ENCODE data around the gene KLK13. TPM values are rescaled to one million over a fixed set of nuclear protein-coding genes. Genes with fewer than 3 reads are reported as not detected.

KLK13 gene
- total and polyA plus RNA-seq, 12 donors = 0.11 to 0.47 TPM; not detected in 10

- TF ChIP-seq POLR2A (IDR thresholded peaks at IDR 0.05) (no peak), CTCF (IDR thresholded peaks at IDR 0.05) (peak in 4 of 6 experiments; percentile 28 to 70 (median 52))
- Histone ChIP-seq H3K27ac (no peak overlapping the region), H3K36me3 (replicated peaks in 1 of 2) (no peaks in the 10 kb centered on the region), H3K4me3 (peak overlapping the region in 1 of 4 donors; percentile 4), H3K27me3 (peaks cover 42% of the 10 kb centered on the region), H3K4me1 (replicated peaks in 1 of 2) (peaks cover 0 to 8% of the 10 kb centered on the region in 2 donors), H3K9me3 (replicated peaks in 1 of 3) (no peaks in the 10 kb centered on the region)
- intact Hi-C loops (cut with DNase I) = loop anchor here in 1 of 2 donors (10.0 kb wide), 1 partner anchor 78 kb away; no protein-coding TSS in a partner anchor
- WGBS, 4 donors = 1 to 3% (median 2%) methylated on average over 38 to 68 of the region's 68 CpGs
- DNase-seq = peak in 5 of 7 donors; percentile 32 to 75 (median 47)
Observed at GRCh38 chr19:51016798-51017683, 47.9 kb downstream of the KLK13 start.

- Histone ChIP-seq H3K27me3 (peaks cover 42% of the 10 kb centered on the region), H3K4me1 (replicated peaks in 1 of 2) (peaks cover 0 to 8% of the 10 kb centered on the region in 2 donors), H3K4me3 (no peak overlapping the region), H3K9me3 (replicated peaks in 1 of 3) (no peaks in the 10 kb centered on the region), H3K36me3 (replicated peaks in 1 of 2) (no peaks in the 10 kb centered on the region), H3K27ac (no peak overlapping the region)
- no peak for DNase-seq
- 78 to 92% (median 85%) methylated on average over 9 to 19 of the region's 19 CpGs for WGBS, 4 donors
- intact Hi-C loops (cut with DNase I) = loop anchor here in 1 of 2 donors (10.0 kb wide), 1 partner anchor 79 kb away; no protein-coding TSS in a partner anchor
- TF ChIP-seq CTCF (IDR thresholded peaks at IDR 0.05) (no peak), POLR2A (IDR thresholded peaks at IDR 0.05) (no peak)
Observed at GRCh38 chr19:51015691-51016267, 49.1 kb downstream of the KLK13 start.

GRCh38 chr19:51014242-51014641, 50.6 kb downstream of the KLK13 start:
- WGBS, 4 donors = 79 to 85% (median 81%) methylated on average over 5 to 6 of the region's 6 CpGs
- Histone ChIP-seq H3K4me3 (no peak overlapping the region), H3K36me3 (replicated peaks in 1 of 2) (no peaks in the 10 kb centered on the region), H3K9me3 (replicated peaks in 1 of 3) (no peaks in the 10 kb centered on the region), H3K27me3 (peaks cover 38% of the 10 kb centered on the region), H3K4me1 (replicated peaks in 1 of 2) (peaks cover 0 to 8% of the 10 kb centered on the region in 2 donors), H3K27ac (no peak overlapping the region)
- DNase-seq = no peak
- intact Hi-C loops (cut with DNase I) = loop anchor here in 1 of 2 donors (10.0 kb wide), 1 partner anchor 81 kb away; no protein-coding TSS in a partner anchor
- TF ChIP-seq CTCF (IDR thresholded peaks at IDR 0.05) (no peak), POLR2A (IDR thresholded peaks at IDR 0.05) (no peak)

- Histone ChIP-seq H3K36me3 (replicated peaks in 1 of 2) (no peaks in the 10 kb centered on the region), H3K4me1 (replicated peaks in 1 of 2) (no peaks in the 10 kb centered on the region), H3K27ac (no peak overlapping the region), H3K9me3 (replicated peaks in 1 of 3) (no peaks in the 10 kb centered on the region), H3K27me3 (peaks cover 30% of the 10 kb centered on the region), H3K4me3 (no peak overlapping the region)
- WGBS, 4 donors = 59 to 64% (median 63%) methylated on average over 11 to 12 of the region's 12 CpGs
- TF ChIP-seq CTCF (IDR thresholded peaks at IDR 0.05) (no peak), POLR2A (IDR thresholded peaks at IDR 0.05) (no peak)
- no peak for DNase-seq
- intact Hi-C loops (cut with DNase I) = loop anchor here in 1 of 2 donors (10.0 kb wide), 1 partner anchor 82 kb away; no protein-coding TSS in a partner anchor
Observed at GRCh38 chr19:51012661-51013190, 52.2 kb downstream of the KLK13 start.
